22Rv1 (cell line): ENCODE results near the gene BTG4.

Experiments
- CTCF ChIP-seq: fragments of 450-650 bp; IDR thresholded peaks from 2 replicates; pipeline ENCODE4 v1.5.1; 2017; ENCODE audit warnings: mild to moderate bottlenecking
- ZFX ChIP-seq: fragments of 450-650 bp; IDR thresholded peaks from 2 replicates; pipeline ENCODE4 v1.6.1; 2017; ENCODE audit warnings: antibody characterized with exemption, borderline replicate concordance

GRCh38 chr11:111518668-111519067 is 6.5 kb upstream of the BTG4 start:
- TF ChIP-seq CTCF (no peak), ZFX (no peak)
